Stimulated activated CD8-positive, alpha-beta memory T cell treated with anti-CD3 and anti-CD28 coated beads, Interleukin-4, amount 100 ng/mL, for 48 hours (primary cell): ENCODE results near the gene TSC22D2.
A peak's percentile ranks its signal among the peaks of the same experiment; 100 is the strongest.

Experiments used
- DNase-seq: peaks from one replicate; pipeline ENCODE4 v3.0.0-alpha.2; 2020

TSC22D2 gene

GRCh38 chr3:150412561-150413231, 4.6 kb downstream of the TSC22D2 start:
- peak; percentile 29 for DNase-seq

DNA sequence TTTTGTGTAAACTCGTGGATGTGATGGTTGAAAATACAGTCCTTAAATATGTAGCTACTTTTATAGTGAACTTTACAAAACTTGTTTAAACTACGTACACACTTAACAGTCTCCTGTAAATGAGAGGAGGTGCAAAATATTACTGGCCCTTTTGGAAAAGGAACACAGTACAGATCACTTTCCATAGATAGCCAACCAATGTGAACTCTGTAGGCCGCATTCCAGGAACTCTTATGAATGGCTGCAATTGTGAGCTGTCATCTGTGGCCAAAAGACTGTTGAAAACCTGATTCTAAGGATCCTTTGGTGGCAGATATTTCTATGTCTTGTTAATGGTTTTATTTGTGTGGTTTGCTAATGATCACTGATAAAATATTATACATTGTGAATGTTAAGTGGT, 6.2 kb downstream of the TSC22D2 start:
- DNase-seq: no peak

- no peak for DNase-seq
Measured at GRCh38 chr3:150414959-150415358, 6.9 kb downstream of the TSC22D2 start.

GRCh38 chr3:150419076-150419868, 11.2 kb downstream of the TSC22D2 start:
- DNase-seq: no peak

GRCh38 chr3:150419959-150420358, 11.9 kb downstream of the TSC22D2 start:
- DNase-seq: no peak

DNA sequence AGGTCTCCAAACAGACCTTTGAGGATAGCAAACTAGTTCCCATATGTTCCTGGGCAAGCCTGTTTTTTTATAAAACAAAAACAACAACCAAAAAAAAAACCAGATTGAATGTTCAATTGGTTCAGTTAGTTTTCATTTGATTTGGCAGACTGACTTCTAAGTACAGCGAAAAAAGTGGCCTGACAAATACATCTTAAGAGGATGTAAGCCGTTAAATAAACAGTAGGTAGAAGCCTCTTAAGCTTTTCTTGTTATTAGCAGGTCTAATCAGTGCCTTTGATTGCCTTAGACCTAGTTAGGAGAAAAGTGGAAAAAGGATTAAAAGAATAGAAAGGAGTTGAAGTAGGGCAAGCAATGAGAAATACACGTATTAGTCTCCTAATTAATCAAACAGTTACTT, 13.2 kb downstream of the TSC22D2 start:
- no peak for DNase-seq

DNA sequence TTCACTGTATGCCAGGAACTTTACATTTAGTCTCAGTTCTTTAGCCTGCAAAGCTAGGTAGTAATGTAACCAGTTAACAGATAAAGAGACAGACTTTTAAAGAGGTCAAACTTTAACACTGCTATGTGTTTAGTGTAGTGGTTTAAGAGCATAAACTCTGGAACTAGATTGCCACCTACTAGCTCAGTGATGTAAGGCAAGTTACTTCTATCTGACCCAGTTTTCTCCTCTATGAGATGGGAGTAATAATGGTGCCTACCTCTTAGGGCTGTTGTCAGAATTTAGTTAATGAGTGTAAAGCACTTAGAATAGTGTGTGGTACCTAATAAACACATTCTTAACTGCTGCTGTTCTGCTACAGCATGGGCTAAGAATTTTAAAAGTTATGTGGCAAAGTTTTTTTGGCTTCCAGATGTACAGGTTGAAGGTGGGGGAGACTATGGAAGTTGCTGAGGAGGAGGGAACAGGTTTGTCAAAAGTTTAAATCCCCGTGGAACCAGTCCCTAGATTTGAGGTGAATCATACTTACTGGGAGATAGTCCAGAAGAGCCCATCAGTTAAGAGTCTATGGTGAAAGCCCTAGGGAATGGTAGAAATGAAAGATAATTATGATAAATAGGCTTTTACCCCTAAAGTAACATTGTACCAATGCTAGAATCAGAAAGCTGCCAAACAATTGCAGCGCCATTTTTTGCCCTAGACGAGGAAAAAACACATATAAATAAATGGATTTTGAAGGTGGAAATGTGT, 13.9 kb downstream of the TSC22D2 start:
- no peak for DNase-seq

DNA sequence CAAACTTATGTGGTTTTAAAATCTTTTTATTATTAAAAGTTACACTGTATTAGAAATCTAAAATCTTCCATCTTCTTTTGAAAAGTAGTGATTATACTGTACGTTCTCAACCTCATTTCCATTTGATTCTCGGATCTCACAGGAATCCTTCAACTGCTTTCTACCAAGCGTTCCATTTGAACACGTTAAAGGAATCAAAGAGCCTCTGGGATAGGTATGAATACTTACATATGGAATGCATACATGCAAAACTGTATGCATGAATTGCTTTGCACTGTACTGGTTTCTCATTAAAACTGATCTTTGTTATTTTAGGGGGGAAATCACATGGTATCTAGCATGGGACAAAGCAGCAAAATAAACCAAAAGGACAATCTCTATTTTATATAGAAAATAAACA, 14.8 kb downstream of the TSC22D2 start:
- no peak for DNase-seq

GRCh38 chr3:150423761-150424160, 15.7 kb downstream of the TSC22D2 start:
- DNase-seq: no peak

GRCh38 chr3:150426292-150426691, 18.2 kb downstream of the TSC22D2 start:
- no peak for DNase-seq

DNA sequence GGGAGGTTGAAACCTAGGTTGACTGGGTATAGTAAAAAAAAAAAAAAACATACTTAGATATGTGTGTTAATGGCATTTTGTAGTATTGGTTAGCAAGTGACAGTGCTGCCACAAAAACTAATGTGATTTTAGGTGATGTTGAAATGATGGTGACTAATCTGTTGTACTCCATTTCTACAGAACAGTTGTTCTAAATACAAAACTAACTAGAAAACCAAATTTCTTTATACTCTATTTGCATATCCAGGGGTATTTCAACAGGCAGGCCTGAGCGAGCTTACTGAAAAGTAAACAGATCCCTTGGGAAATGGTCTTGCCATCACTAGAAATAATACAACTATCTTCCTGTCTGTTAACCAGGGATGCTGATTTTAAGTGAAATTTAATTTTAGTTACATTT, 20.5 kb downstream of the TSC22D2 start:
- DNase-seq: no peak

DNA sequence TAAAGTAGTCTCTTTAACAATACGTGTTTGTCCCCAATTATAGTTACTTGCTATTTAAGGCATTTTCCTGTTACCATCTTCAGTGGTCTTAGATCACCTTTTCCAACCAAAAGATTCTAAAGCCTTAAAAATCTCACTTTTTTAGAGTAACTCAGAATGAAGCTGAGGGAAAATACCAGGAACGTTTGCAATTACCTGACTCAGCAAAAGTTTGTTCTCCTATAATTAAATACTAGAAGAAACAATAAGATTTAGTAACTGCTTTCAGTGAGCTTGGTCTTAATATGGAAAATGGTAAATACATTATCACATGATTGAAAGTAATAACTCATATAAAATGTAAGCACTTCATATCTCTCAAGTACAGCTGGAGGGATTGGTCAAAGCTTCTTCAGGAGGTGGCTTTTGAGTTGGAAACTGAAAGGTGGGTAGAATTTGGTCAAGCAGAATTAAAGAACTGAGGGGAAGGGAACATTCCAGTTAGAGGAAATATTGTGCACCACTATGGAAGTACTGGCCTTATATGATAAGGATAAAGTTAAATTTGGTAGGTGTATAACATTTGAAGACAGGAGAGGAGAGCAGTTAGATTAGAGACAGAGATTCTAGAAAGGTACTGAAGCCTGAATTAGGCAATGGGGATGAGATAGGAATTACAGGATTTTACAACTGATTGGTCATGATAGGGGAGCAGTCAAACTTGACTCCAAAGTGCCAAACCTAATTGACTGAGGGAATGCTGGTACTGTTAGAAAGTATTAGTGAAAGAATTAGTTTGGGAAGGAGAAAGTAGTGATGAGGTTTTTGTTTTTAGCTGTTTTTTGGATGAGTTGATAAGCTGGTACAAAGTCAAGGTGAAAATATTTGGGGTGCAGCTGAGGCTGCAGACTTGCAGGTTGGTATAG, 21.9 kb downstream of the TSC22D2 start:
- DNase-seq: no peak

DNA sequence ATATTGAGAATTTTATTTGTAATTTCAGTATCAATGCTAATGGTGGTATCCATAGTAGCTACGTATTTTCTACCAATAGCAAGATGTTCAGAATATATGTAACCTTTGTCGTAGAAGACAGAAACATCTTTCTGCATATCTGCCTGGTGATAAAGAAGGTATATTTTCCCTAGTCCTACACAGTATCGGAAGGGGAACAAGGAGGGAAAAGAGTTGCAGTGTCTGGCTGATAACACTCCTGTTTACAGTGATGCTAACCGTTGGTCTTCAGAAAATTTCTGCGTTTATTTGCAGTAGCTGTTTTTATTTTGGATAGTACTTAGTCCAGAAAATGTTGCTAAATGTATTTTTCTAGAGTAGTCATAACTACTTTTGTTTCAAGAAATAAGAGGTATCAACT, 25.2 kb downstream of the TSC22D2 start:
- no peak for DNase-seq

DNA sequence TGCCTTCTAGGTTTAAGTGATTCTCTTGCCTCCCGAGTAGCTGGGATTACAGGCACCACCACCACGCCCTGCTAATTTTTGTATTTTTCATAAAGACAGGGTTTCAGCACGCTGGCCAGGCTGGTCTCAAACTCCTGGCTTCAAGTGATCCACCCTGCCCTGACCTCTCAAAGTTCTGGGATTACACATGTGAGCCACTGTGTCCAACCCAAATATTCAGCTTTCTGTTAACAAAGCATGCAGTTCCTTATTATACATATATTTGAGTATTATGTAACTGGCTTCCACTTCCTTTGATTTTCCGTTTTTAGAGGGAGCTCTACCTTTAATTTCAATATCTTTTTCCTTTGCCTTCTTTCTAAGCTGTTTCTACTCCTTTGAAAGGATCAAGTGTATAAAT, 26.1 kb downstream of the TSC22D2 start:
- no peak for DNase-seq

DNA sequence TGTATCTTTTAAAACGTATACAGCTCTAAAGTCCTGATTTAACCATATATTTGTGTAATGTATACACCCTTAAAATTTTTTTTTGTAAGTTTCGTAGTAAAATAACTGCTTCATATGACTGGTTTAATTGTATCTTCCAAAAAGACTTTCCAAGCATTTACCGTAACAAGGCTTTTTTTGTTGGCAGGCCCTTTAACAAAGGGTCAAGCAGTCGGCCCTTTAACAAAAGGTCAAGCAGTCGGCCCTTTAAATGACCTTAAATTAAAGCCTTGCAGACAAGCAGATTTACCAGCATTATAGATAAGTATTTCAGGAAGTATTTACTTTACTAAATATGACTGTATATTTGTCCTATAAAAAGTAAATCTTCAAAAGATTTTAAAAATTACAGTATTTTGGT, 28.1 kb downstream of the TSC22D2 start:
- DNase-seq: no peak

DNA sequence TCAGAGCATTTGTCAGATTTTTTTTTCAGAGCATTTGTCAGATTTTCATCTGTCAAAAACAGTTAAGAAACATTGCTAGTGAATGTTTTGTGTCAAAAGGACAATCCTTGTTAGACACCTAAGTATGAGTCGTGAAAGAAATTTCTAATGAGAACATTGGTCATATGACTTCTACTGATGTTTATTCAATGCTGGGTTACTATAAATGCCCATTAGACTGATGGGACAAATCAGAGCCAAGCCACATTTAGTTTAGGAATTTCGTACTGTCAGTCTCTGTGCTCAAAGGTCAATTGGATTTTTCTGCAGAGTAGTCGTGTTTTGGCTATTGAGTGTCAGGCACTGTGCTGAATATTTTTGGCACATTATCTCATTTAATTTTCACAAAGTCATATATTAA, 31.6 kb downstream of the TSC22D2 start:
- no peak for DNase-seq

DNA sequence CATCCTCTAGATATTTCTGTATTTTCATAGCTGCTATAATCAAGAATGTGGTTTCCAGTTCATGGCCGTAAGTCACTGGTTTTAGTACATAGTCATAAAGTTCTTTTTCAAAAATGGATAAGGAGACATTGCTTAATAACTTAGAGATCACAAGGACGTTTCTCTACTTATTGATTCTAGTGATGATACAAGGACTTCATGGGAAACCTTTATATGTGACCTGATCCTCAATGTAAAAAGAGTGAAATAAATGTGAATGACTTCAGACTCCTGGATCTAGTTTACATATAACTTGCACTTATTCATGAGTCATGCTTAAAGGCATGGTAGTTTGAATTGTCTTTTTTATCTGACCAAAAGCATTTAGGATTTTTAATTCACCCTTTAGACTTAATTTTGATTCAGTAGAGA, 35.2 kb downstream of the TSC22D2 start:
- no peak for DNase-seq

DNA sequence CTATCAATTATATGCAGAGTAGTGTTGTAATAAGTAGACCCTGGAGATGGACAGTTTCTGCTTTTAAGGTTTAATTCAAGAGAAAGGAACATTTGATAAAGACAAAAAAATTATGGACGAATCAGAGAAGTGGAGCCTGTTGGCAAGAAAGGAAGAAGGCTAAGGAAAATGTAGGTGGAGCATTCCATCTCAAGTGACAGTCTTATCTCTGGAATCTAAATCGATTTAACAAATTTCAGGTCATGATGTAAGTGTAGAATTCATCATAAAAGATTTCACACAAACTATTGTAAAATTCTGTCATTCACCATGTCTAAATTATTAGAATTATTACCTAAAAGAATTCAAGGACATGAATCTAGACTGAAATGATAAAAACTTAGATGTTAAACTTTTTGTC, 36.3 kb downstream of the TSC22D2 start:
- no peak for DNase-seq

DNA sequence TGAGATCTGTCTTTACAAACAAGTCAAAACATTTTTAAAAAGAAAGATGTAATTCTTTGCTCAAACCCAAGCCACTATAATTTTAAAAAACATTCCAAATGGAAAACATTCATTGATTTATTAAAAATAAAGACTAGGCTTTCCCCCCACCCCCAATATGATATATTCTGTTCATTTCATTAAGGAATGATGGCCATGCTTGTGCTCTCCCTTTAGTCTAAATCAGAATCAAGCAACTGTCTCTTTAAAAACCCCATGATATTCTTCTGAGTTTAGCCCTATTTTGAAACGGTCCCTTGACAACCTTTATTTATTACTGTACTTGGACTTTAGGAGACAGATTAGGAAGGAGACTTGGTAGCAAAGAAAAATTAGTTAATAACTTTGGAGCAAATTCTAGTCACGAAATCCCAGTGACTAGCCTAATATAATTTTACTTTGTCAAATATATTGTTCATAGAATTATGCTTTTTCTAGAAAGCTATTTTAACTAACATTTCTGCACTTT, 38.4 kb downstream of the TSC22D2 start:
- no peak for DNase-seq

DNA sequence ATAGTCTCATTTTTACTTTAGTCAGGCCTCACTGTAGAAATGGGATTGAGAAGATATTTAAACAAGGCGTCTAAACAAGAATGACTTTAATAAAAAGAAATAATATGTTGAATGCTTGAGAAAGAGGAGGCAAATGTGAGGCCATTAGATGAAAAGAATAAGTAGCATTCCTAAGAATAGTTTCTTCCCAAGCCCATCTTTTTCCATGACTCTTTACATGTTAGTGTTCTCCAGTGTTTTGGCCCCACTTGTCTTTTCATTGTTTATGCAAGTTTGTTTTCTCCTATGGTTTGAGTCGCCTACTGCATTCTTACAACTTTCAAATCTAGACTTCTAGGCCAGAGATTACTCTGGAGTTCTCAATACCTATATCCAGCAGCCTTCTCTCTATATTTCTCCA, 39.0 kb downstream of the TSC22D2 start:
- DNase-seq: no peak

DNA sequence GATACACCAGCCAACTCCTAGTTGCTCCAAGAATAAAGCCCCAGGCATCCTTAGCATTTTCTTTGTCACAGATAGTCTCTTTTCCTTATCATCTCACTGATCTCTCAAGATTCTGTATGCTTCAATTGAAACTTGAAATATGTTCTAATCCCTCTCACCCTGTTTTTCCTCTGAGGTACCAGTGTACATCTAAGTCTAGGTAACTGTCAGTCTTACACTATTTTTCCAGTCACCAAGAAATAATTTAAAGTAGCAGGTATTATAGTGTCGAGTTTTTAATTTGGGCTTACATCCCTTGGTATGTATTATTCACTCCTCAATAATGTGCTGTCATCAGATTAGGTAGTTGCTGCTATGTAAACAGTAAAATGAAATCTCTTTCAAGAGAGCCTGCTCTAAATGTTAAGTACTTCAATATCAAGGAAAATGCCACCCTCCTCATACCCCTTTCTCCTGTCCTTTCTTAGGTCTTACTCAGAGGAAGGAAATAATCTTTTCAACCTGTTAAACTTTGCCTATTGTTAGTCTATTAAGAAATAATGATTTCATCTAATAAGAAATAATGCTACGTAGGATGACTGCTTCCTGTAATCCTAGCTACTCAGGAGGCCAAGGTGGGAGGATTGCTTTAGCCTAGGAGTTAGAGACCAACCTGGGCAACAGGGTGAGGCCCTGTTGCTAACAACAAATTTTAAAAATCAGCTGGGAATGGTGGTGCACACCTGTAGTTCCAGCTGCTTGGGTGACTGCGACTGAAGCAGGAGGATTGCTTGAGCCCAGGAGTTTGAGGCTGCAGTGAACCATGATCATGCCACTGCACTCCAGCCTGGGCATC, 39.8 kb downstream of the TSC22D2 start:
- DNase-seq: no peak
